Measurements from ENCODE around the gene CTNNB1. TPM values are rescaled to one million over a fixed set of nuclear protein-coding genes. Genes with fewer than 3 reads are reported as not detected.
A peak's percentile ranks its signal among the peaks of the same experiment; 100 is the strongest.

The CTNNB1 gene
- 271 TPM for polyA plus RNA-seq (2013, experiment 1 of 2; ENCODE audit: insufficient read length)
- polyA plus RNA-seq (2013, experiment 2 of 2; ENCODE audit: insufficient read length) = 217 TPM

GRCh38 chr3:41198950-41199865 is at the start of gene CTNNB1:
CTNNB1 (plus strand) TSS chr3:41199505; CDS start chr3:41224069, 24,564 bp downstream.
- DNase-seq = peak; percentile 94

GRCh38 chr3:41155834-41156233 is 43.5 kb upstream of the CTNNB1 start:
- no peak for DNase-seq

- no peak for DNase-seq
Measured at GRCh38 chr3:41158947-41159346, 40.4 kb upstream of the CTNNB1 start.

- no peak for DNase-seq
Measured at GRCh38 chr3:41159588-41160189, 39.6 kb upstream of the CTNNB1 start.

GRCh38 chr3:41162541-41162940 is 36.8 kb upstream of the CTNNB1 start:
- no peak for DNase-seq

GRCh38 chr3:41163006-41163405 is 36.3 kb upstream of the CTNNB1 start:
- DNase-seq = no peak

GRCh38 chr3:41163421-41163820 is 35.9 kb upstream of the CTNNB1 start:
- no peak for DNase-seq

GRCh38 chr3:41164777-41165176 is 34.5 kb upstream of the CTNNB1 start:
- no peak for DNase-seq

- no peak for DNase-seq
Measured at GRCh38 chr3:41167722-41168497, 31.4 kb upstream of the CTNNB1 start.

GRCh38 chr3:41169023-41169422 is 30.3 kb upstream of the CTNNB1 start:
- peak; percentile 13 for DNase-seq

- no peak for DNase-seq
Measured at GRCh38 chr3:41173926-41174885, 25.1 kb upstream of the CTNNB1 start.

- DNase-seq = peak; percentile 66
Measured at GRCh38 chr3:41175365-41175764, 23.9 kb upstream of the CTNNB1 start.

- no peak for DNase-seq
Measured at GRCh38 chr3:41176596-41176995, 22.7 kb upstream of the CTNNB1 start.

- DNase-seq = peak; percentile 13
Measured at GRCh38 chr3:41178576-41178975, 20.7 kb upstream of the CTNNB1 start.

- DNase-seq = no peak
Measured at GRCh38 chr3:41180396-41180795, 18.9 kb upstream of the CTNNB1 start.

GRCh38 chr3:41182504-41183059 is 16.7 kb upstream of the CTNNB1 start:
- DNase-seq = no peak

- no peak for DNase-seq
Measured at GRCh38 chr3:41184394-41184793, 14.9 kb upstream of the CTNNB1 start.

- no peak for DNase-seq
Measured at GRCh38 chr3:41186297-41186696, 13.0 kb upstream of the CTNNB1 start.

GRCh38 chr3:41188306-41188705 is 11.0 kb upstream of the CTNNB1 start:
- no peak for DNase-seq

GRCh38 chr3:41190509-41191284 is 8.6 kb upstream of the CTNNB1 start:
- peak; percentile 16 for DNase-seq

- no peak for DNase-seq
Measured at GRCh38 chr3:41192885-41193284, 6.4 kb upstream of the CTNNB1 start.
